GM12878 (cell line): Measurements from ENCODE around the gene PHACTR1. TPM values are rescaled to one million over a fixed set of nuclear protein-coding genes. Genes with fewer than 3 reads are reported as not detected.

Experiments
- ATAC-seq: fragments of 200-7000 bp; cut with Tn5 transposase; 3 replicates; pipeline ENCODE4 v1.9.1; 2020; ENCODE audit warnings: mild to moderate bottlenecking, moderate library complexity
- BruUV-seq: library from RNA; stranded (reverse); fragments of 400-500 nt; replicated peaks from 2 replicates; lab custom pipeline; 2021; lab: Mats Ljungman, UMichigan
- CTCF ChIA-PET: fragments of 300-600 bp; sonication (Branson Sonifier 250); formaldehyde crosslinking; extraction: SDS; loops from one replicate; lab custom pipeline; 2021; ENCODE audit warnings: inconsistent platforms; lab: Yijun Ruan, JAX
- POLR2A ChIA-PET: fragments of 350-600 bp; formaldehyde crosslinking; extraction: SDS; loops from one replicate; lab custom pipeline; 2021; ENCODE audit warnings: inconsistent platforms; lab: Charles Lee
- RAD21 ChIA-PET: fragments of 300-600 bp; sonication (Branson Sonifier 250); formaldehyde crosslinking; loops from one replicate; lab custom pipeline; 2023; ENCODE audit warnings: antibody characterized with exemption; ENCODE audit not compliant: unreplicated experiment; lab: Charles Lee
- SMC1A ChIA-PET: fragments of 300-600 bp; sonication (Branson Sonifier 250); formaldehyde crosslinking; loops from one replicate; lab custom pipeline; 2023; ENCODE audit not compliant: unreplicated experiment, uncharacterized antibody; lab: Charles Lee
- DNase-seq: peaks from one replicate; pipeline ENCODE4 v3.0.0-alpha.2; 2011; ENCODE audit warnings: low read depth, low spot score
- FAIRE-seq: peaks from 3 replicates; lab custom pipeline; 2011; peaks lifted over from hg19 to GRCh38; lab: Jason Lieb, UNC
- H2AFZ ChIP-seq: 2 replicates; pipeline ENCODE4 v1.6.0; 2011; ENCODE audit warnings: low read depth, low read length, control low read depth; ENCODE audit not compliant: control insufficient read depth
- H3K27ac ChIP-seq: 2 replicates; pipeline ENCODE4 v1.5.1; 2011; ENCODE audit warnings: control low read depth; ENCODE audit not compliant: control insufficient read depth, insufficient read depth
- H3K27me3 ChIP-seq, 2 experiments: replicated peaks in 1 of 2; 2 replicates each; pipeline versions ENCODE4 v1.6.0 to v1.6.1; 2011; ENCODE audit warnings: low read length in 1 of 2; ENCODE audit not compliant: control insufficient read depth in 2 of 2, insufficient read depth in 2 of 2
- H3K36me3 ChIP-seq, 2 experiments: 2 replicates each; pipeline ENCODE4 v1.5.1; 2011; ENCODE audit warnings: low read length in 1 of 2; ENCODE audit not compliant: control insufficient read depth in 2 of 2, insufficient read depth in 2 of 2
- H3K4me1 ChIP-seq: 2 replicates; pipeline ENCODE4 v1.6.1; 2011; ENCODE audit warnings: mild to moderate bottlenecking, low read length, moderate library complexity, mixed read lengths; ENCODE audit not compliant: control insufficient read depth, insufficient read depth
- H3K4me2 ChIP-seq: 2 replicates; pipeline ENCODE4 v1.6.0; 2011; ENCODE audit warnings: control low read depth; ENCODE audit not compliant: control insufficient read depth, insufficient read depth
- H3K4me3 ChIP-seq: fragments of 200-600 bp; sonication (generic); 2 replicates; pipeline ENCODE4 v1.5.1; 2016
- H3K79me2 ChIP-seq: 2 replicates; pipeline ENCODE4 v1.6.0; 2011; ENCODE audit warnings: low read length; ENCODE audit not compliant: control insufficient read depth, insufficient read depth
- H3K9ac ChIP-seq: 2 replicates; pipeline ENCODE4 v1.8.0; 2011; ENCODE audit warnings: low read length, control low read depth, mixed read lengths; ENCODE audit not compliant: control insufficient read depth, insufficient read depth
- H3K9me3 ChIP-seq: replicated peaks from 3 replicates; pipeline ENCODE4 v1.5.1; 2011; ENCODE audit warnings: mild to moderate bottlenecking, low read length; ENCODE audit not compliant: control insufficient read depth, insufficient read depth
- H4K20me1 ChIP-seq: 2 replicates; pipeline ENCODE4 v1.6.0; 2011; ENCODE audit not compliant: control insufficient read depth, insufficient read depth
- ATF7 ChIP-seq: fragments of 450-650 bp; IDR thresholded peaks from 2 replicates; pipeline ENCODE4 v1.6.1; 2016; ENCODE audit warnings: low read depth, mild to moderate bottlenecking
- BRCA1 ChIP-seq: IDR thresholded peaks from 2 replicates; pipeline ENCODE4 v1.6.1; 2011; ENCODE audit warnings: low read depth, low read length, improper control_type of control experiment
- DPF2 ChIP-seq: fragments of 450-650 bp; IDR thresholded peaks from 2 replicates; pipeline ENCODE4 v1.6.1; 2017; ENCODE audit warnings: mild to moderate bottlenecking
- E2F4 ChIP-seq: IDR thresholded peaks from 2 replicates; pipeline ENCODE4 v1.6.1; 2012; ENCODE audit warnings: low read depth, low read length, improper control_type of control experiment
- HDGF ChIP-seq: fragments of 450-650 bp; IDR thresholded peaks from 2 replicates; pipeline ENCODE4 v1.6.1; 2016; ENCODE audit warnings: antibody characterized with exemption
- KAT2A ChIP-seq: conservative IDR thresholded peaks from 2 replicates; pipeline ENCODE4 v1.6.1; 2011; ENCODE audit warnings: low read depth, low read length; ENCODE audit not compliant: control insufficient read depth
- NFYA ChIP-seq: IDR thresholded peaks from 2 replicates; pipeline ENCODE4 v1.6.1; 2011; ENCODE audit warnings: low read depth, mild to moderate bottlenecking, low read length, improper control_type of control experiment, borderline replicate concordance
- NKRF ChIP-seq: fragments of 450-650 bp; conservative IDR thresholded peaks from 2 replicates; pipeline ENCODE4 v1.6.1; 2017; ENCODE audit warnings: mild to moderate bottlenecking, moderate library complexity
- NR2F1 ChIP-seq: fragments of 450-650 bp; conservative IDR thresholded peaks from 2 replicates; pipeline ENCODE4 v1.6.1; 2017; ENCODE audit warnings: mild to moderate bottlenecking
- RELB ChIP-seq: fragments of 450-650 bp; IDR thresholded peaks from 2 replicates; pipeline ENCODE4 v1.6.1; 2017; ENCODE audit warnings: low read depth, mild to moderate bottlenecking, moderate library complexity
- SMAD1 ChIP-seq: fragments of 450-650 bp; IDR thresholded peaks from 2 replicates; pipeline ENCODE4 v1.6.1; 2018; ENCODE audit warnings: mild to moderate bottlenecking, low read depth; ENCODE audit not compliant: partially characterized antibody
- SPI1 ChIP-seq: IDR thresholded peaks from 2 replicates; pipeline ENCODE4 v1.6.1; 2011; ENCODE audit warnings: low read depth, mild to moderate bottlenecking, low read length, moderate library complexity, borderline replicate concordance; ENCODE audit not compliant: insufficient read depth
- TAF1 ChIP-seq: IDR thresholded peaks from 2 replicates; pipeline ENCODE4 v1.6.1; 2011; ENCODE audit warnings: mild to moderate bottlenecking, low read depth, low read length, borderline replicate concordance
- USF1 ChIP-seq: IDR thresholded peaks from 2 replicates; pipeline ENCODE4 v1.6.1; 2011; ENCODE audit warnings: borderline replicate concordance, low read depth, mild to moderate bottlenecking, moderate library complexity, mixed read lengths, low read length; ENCODE audit not compliant: insufficient read depth; ENCODE audit errors: extremely low read length
- ZBED1 ChIP-seq: IDR thresholded peaks from 2 replicates; pipeline ENCODE4 v1.6.1; 2016; ENCODE audit warnings: borderline replicate concordance
- WGBS: methylation state at CpG from one replicate; pipeline ENCODE4 v1.1.6; 2016; ENCODE audit warnings: low lambda C conversion rate; ENCODE audit not compliant: insufficient replicate concordance, insufficient coverage; ENCODE audit errors: missing lambda C conversion rate; 5-methylcytosine and 5-hydroxymethylcytosine counted together
- in situ Hi-C: fragments of 300-500 bp; cut with MboI; formaldehyde crosslinking; loops from 9 replicates; pipeline ENCODE4 v1.14.3; 2018; ENCODE audit warnings: mixed read lengths
- intact Hi-C: fragments of 100-400 bp; cut with micrococcal nuclease; formaldehyde crosslinking; loops from one replicate; pipeline ENCODE4 v1.14.2; 2022; ENCODE audit not compliant: unreplicated experiment
- polyA plus RNA-seq, 11 experiments: library from polyadenylated mRNA; depleted of rRNA in 4 of 11; unstranded in 6 of 11; stranded (reverse) in 5 of 11; fragments of >200 nt; fragmentation: Nextera tagmentation in 4 of 11; fragmentation: Illumina TruSeq in 1 of 11; extraction: Ambion mirVana in 4 of 11; extraction: Trizol in 1 of 11; gene quantifications; 1 replicate in 1 of 11; 2 replicates in 10 of 11; pipeline versions ENCODE4 v1.2.1 to v1.2.3, GENCODE V29; 2011 to 2016; ENCODE audit warnings: inconsistent platforms in 2 of 11, missing spikeins in 2 of 11, low read depth in 1 of 11
- total RNA-seq, 4 experiments: library from RNA; depleted of rRNA in 3 of 4; stranded (reverse); fragments of >200 nt in 3 of 4; fragmentation: Illumina TruSeq in 1 of 4; extraction: Trizol in 1 of 4; gene quantifications; 2 replicates each; pipeline versions ENCODE4 v1.2.1 to v1.2.3, GENCODE V29; 2013 to 2021

PHACTR1 gene
- total and polyA plus RNA-seq, 10 of the 15 experiments (the other 5 are each of a cell fraction or from before 2014, with no cell fraction given) = 34.2 to 94.6 (median 62.3) TPM

GRCh38 chr6:13297391-13297790 is 580.8 kb downstream of the PHACTR1 start (continued):
- TF ChIP-seq NKRF (no peak), ATF7 (no peak), KAT2A (no peak)
- TF ChIP-seq, all 136 proteins: peak for 0

- Histone ChIP-seq H3K4me3 (no peak overlapping the region), H3K4me1 (peaks cover 14% of the 10 kb centered on the region), H3K9ac (no peak overlapping the region), H3K27ac (no peak overlapping the region), H3K9me3 (no peaks in the 10 kb centered on the region), H3K27me3 (no peaks in the 10 kb centered on the region), H3K36me3 (peaks cover 7 to 25% of the 10 kb centered on the region in 2 experiments), H4K20me1 (no peaks in the 10 kb centered on the region), H3K4me2 (no peak overlapping the region), H2AFZ (no peak overlapping the region), H3K79me2 (no peaks in the 10 kb centered on the region)
- FAIRE-seq = no peak
- DNase-seq = no peak
- intact Hi-C loops = no loop called here
- in situ Hi-C loops = no loop called here
- ATAC-seq = no peak
- 67% methylated on average over 3 of the region's 3 CpGs for WGBS
- ChIA-PET RAD21 (interaction anchor here (1.2 to 2.8 kb wide), 2 partner anchors 21 to 35 kb away, joined by 3 to 8 read pairs; no protein-coding TSS in a partner anchor), CTCF (interaction anchor here (1.7 to 2.1 kb wide), 3 partner anchors 14 to 103 kb away, joined by 6 to 7 read pairs (median 7); no protein-coding TSS in a partner anchor), POLR2A (no interaction called here), SMC1A (interaction anchor here (0.5 to 2.3 kb wide), 9 partner anchors 13 to 754 kb away, joined by 3 to 7 read pairs (median 4); no protein-coding TSS in a partner anchor)
- no TSS peak for BruUV-seq
- TF ChIP-seq NR2F1 = no peak
- TF ChIP-seq BRCA1 = no peak
- TF ChIP-seq SPI1 = no peak
- TF ChIP-seq USF1 = no peak
- no peak for TF ChIP-seq RELB
- TF ChIP-seq E2F4 = no peak
- no peak for TF ChIP-seq ZBED1
- TF ChIP-seq SMAD1 = no peak
- TF ChIP-seq HDGF = no peak
- TF ChIP-seq NFYA = no peak
- TF ChIP-seq TAF1 = no peak
- TF ChIP-seq NKRF = no peak
- no peak for TF ChIP-seq DPF2
Observed at GRCh38 chr6:13298446-13298845, 581.9 kb downstream of the PHACTR1 start.
